Superior temporal gyrus (tissue), 1 donor: ENCODE results near the gene AIPL1.

Source experiments
- DNase-seq: peaks from one replicate; pipeline ENCODE4 v3.0.0-alpha.2; 2016; ENCODE audit errors: extremely low spot score

The AIPL1 gene

GRCh38 chr17:6450926-6451832 is 16.3 kb upstream of the AIPL1 start:
- no peak for DNase-seq

GRCh38 chr17:6449307-6449706 is 14.4 kb upstream of the AIPL1 start:
- no peak for DNase-seq

DNA sequence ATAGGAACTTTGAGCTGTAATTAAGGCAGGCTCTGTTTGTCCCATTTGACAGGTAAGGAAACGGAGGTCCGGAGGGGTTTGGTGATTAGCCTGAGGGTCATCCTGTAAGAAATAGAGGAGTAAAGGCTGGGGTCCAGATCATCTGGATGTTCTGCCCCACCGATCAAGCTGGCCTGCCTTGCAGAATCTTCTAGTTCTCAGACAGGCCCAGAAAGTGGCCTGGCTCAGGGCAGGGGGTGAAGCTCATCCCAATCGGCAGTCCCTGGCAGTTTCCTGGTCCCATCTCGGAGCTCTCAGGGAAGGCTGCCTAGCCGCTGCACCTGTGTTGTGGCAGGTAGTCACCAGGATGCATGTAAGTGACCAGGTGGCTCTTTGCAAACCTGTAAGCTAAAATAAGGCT is 13.6 kb upstream of the AIPL1 start:
- DNase-seq = no peak

DNA sequence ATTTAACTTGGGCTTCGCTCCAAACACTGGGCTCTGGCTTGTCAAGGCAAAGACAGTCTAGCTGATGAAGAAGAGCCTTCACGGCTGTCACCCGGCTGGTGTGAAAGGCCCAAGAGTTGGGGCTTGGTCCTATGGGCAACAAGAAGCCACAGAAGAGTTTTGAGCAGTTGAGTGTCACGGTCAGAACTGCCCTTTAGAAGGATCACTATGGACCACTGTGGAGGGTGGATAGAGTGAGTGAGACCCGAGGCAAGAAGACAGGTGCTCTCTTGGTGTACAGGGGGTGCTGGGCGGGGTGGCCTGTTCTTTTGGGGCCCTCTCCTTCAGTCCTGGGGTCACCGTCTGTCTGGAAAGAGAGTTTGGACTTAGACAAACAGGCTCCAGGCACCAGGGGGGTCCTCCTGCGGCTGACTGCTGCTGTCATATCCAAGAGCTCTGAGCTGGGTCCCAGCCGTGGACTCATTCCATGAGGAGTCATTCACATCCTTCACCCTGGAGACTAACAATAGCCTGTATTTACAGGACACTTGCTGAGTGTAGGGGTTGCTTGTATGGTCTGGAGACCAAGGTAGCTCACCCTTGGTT is 11.7 kb upstream of the AIPL1 start:
- no peak for DNase-seq

- no peak for DNase-seq
These were observed 9.8 kb upstream of the AIPL1 start for GRCh38 chr17:6444571-6445335.

DNA sequence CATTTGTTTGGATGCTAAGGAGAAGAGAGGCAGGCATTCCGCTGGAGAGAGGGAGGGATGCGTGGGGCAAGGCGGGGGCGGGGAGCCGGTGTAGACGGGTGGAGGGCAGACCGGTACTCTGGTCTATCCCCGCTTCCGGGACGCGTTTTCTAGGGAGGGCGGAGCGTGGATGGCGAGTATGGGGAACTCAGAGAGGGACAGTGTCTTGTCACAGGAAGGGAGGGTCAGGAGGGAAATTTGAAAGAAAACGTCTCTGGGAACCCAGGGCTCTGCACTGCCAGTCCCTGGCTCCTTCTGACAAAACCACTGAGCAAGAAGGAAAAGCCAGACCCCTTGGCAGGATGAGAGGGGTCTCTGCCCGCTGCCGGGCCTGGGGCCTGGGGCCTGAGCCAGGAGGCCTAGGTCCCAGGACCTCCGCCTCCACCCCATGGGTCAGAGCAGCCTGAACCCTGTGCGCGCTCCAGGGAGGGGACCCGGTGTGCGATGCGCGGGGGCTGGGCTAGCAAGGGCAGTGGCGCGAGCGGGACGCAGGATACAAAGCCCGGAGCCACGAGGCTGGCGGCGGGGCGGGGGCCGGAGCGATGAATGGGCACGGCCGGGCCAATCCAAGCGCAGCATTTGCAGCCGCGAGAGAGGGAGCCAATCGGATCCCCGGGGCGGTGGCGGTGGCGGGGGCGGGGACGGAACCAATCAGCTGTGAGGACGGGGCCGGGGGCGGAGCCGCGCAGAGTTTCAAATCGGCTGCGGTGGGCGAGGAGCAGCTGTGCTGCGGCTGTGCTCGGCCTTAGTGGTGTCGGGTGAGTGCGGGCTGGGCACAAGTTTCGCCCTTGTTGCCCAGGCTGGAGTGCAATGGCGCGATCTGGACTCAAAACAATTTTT is 9.0 kb upstream of the AIPL1 start, which contains the start of gene PIMREG:
Gene PIMREG (plus strand): TSS at position 764 of the 879 bp plus-strand sequence. CDS start 656 bp downstream, outside the sequence.
- peak; percentile 92 for DNase-seq

DNA sequence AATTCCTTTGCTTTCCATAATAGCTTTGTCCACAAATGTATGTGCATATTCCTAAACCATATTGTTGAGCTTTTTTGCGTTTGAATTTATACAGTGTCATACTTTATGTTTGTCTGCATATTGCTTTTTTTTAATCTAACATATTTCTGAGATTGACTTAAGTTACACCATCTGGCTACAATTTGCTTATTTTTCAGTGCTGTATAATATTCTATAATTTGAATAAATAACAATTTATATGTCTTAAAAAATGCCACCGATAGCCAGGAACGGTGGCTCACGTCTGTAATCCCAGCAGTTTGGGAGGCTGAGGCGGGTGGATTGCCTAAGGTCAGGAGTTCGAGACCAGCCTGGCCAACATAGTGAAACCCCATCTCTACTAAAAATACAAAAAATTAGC is 7.9 kb upstream of the AIPL1 start:
- DNase-seq = no peak

- no peak for DNase-seq
These were observed 5.0 kb upstream of the AIPL1 start for GRCh38 chr17:6439951-6440350.

GRCh38 chr17:6437956-6438355 is 3.0 kb upstream of the AIPL1 start:
- no peak for DNase-seq

DNA sequence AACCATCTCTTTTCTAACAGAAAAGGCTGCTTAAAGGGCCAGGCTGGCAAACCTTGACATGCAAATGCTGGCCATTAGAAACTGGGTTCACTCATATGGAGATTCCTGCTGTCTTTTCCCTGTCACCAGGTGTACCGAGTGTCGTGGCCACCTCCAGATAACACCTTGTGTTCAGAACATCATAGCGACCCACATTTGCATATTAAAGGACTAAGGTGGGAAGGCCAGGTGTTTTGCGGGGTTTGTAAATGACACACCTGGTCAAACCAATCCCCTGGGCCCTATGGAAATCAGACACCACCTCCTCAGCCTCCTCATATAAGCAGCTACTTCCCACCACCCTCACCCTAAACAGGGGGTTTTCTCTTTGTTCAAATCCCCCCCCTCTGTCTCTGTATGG is 2.5 kb upstream of the AIPL1 start:
- DNase-seq = no peak

DNA sequence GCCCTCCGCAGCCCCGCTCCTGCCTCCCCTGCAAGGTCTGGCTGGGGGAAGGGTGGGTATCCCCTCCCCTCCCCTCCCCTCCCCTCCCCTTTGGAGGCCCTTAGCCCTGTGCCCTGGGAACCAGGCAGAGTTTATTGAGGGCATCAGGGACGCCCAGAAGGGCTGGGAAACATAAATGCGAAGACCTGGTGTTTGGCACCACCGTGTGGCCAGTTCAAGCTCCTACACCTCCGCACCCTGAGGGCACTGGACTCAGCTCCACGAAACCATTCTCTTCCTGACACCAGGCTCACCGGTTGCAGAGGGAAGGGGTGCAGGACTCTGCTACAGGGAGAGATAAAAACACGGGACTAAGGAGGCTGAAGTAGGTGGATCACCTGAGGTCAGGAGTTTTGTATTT is 1.0 kb upstream of the AIPL1 start:
- DNase-seq = peak; percentile 79

DNA sequence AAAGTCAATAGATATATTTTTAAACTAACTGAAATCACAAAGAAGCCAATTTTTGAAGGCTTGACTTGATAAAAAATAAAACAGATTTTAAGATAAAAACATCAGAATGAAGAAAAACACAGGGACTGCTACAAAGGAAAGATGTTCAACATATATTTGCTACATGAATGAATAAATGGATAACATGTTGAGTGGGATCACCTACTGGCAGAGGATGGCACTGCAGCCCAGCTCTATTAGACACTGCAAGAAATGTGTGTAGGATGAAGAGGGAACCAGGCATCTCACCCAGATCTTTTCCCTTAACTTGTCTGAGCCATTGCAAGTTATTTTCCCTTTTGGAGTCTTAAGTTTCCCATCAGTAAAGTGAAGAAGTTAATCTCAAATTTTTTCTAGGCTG is 4.2 kb downstream of the AIPL1 start:
- no peak for DNase-seq

DNA sequence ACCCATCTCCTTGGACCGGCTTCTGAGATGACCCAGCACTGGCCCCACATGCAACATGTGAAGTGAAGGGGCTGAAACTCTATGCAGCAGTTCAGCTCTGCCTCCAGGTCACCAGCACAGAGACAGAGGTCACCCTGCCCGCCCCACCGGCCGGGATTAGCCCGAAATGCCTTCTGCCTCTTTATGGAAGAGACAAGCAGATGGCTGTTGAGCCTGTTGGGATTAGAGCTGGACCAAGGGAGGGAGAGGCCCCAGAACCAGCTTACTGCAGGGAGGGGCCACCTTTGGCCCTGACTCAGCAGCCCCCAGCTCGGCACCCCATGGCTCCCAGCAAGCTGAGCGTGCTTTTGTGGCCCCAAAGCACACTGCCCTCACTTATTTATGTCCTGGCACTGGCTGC is 5.7 kb downstream of the AIPL1 start:
- no peak for DNase-seq

DNA sequence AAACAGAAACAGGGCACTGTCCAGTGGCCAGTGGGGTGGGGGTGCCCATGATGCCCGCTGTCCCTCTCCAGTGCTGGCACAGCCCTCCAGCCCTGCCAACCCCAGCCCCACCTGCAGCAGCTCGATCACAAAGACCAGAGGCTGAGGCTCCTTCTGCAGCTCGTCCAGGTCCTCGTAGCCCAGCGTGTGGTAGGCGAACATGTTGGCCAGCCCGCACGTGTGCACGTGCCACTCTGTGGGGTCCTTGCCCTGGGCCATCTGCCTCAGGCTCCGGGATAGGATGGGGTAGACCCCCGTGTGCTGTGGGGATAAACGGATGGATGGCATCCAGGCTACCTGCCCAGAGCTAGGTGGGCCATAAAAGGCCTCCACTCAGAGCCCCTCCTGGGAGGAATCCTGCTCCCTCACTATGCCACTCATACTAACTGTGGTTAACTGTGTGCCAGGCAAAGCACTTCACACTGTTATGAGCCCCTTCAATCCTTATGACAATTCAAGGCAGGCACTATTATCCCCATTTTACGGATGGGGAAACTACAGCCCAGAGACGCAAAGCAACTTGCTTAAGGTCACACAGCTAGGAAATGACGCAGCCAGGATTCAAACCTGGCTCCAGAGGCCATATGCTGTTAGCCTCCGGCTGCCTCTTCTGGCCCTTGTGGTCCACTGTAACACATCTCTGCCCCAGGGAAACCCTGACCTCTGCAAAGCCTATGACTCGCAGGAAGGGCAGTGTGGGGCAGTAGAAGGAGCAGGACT is 6.5 kb downstream of the AIPL1 start:
- no peak for DNase-seq

GRCh38 chr17:6427279-6427781 is 7.6 kb downstream of the AIPL1 start:
- DNase-seq = no peak

DNA sequence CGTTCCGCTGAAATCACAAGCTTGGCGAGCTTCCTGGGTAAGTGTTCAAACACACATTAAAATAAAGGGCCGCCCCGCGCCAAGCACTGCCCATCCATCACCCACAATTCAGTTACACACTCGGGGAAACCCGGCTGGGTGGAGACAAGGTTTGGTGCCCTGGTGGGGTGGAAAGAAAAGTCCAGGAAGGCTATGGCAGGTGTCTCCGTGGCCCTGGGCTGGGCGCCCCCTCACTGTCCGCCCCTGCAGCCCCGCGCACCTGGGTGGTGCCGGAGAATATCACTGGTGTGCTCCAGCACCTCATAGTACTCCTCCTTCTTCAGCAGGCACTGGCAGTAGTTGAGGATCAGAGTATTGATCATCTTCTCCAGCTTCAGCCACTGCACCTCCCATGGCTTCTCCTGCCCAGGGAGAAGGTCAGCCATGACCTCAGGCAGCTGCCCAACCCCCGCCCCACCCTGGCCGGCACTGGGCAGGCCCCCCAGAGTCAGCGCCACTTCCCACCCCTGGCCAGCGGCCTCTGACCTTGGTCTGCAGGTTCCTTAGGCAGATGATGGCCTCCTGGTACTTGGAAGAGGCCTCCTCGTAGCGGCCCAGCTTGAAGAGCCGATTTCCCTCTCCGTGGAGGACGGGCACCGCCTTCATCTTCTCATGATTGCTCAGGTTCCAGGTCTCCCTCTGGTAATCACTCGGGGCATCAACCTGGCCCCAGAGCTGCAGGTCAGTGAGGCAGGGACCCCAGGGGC is 8.4 kb downstream of the AIPL1 start:
- no peak for DNase-seq

DNA sequence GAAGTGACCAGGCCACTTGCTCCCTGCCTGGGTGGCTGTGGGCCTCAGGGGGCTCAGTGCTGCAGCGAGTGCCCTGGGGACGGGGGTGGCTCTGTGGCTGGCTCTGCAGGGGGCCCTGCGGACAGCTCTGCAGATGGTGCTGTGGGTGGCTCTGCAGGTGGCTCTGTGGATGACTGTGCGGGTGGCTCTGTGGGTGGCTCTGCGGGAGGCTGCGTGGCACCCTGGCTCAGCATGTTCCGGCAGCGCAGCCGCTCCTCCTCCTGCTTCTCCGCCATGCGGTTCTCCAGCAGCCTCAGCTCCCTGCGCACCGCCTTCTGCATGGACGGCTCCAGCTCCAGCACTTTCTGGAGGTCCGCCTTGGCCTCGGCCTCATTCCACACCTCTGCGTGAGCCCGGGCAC is 9.5 kb downstream of the AIPL1 start:
- DNase-seq = no peak

GRCh38 chr17:6423931-6424330 is 11.0 kb downstream of the AIPL1 start:
- DNase-seq = no peak

- DNase-seq = no peak
These were observed 12.2 kb downstream of the AIPL1 start for GRCh38 chr17:6422654-6423241.
